T-cell (primary cell): Measurements from ENCODE around the gene APRT. TPM values are rescaled to one million over a fixed set of nuclear protein-coding genes. Genes with fewer than 3 reads are reported as not detected.

Source experiments
- ATAC-seq, 4 experiments: fragments of 200-7000 bp in 3 of 4; fragments of 150-1000 bp in 1 of 4; cut with Tn5 transposase; replicated peaks in 1 of 4; 1 replicate in 3 of 4; 2 replicates in 1 of 4; pipeline ENCODE4 v1.10.0; 2021; ENCODE audit warnings: moderate library complexity in 3 of 4, mild to moderate bottlenecking in 2 of 4, moderate number of reproducible peaks in 1 of 4
- CTCF ChIA-PET, 2 donors: fragments of 300-600 bp; sonication (Branson Sonifier 250); formaldehyde crosslinking; loops; one replicate each; lab custom pipeline; 2022; ENCODE audit warnings: antibody characterized with exemption in 2 of 2; lab: Charles Lee
- POLR2A ChIA-PET, 2 donors: fragments of 300-600 bp; sonication (Branson Sonifier 250); formaldehyde crosslinking; loops; one replicate each; lab custom pipeline; 2022; ENCODE audit warnings: antibody characterized with exemption in 2 of 2; lab: Charles Lee
- DNase-seq, 35 experiments: peaks; one replicate each; pipeline versions ENCODE4 v3.0.0 to v3.0.0-alpha.2; 2013 to 2023
- H3K27ac ChIP-seq: one replicate; pipeline ENCODE4 v1.5.1; 2013; ENCODE audit warnings: low read length
- H3K27me3 ChIP-seq, 2 experiments: replicated peaks in 1 of 2; 1 replicate in 1 of 2; 2 replicates in 1 of 2; pipeline versions ENCODE4 v1.6.1 to v1.7.0; 2013; ENCODE audit warnings: low read length in 1 of 2, mixed read lengths in 1 of 2; ENCODE audit not compliant: control insufficient read depth in 2 of 2, insufficient read depth in 2 of 2; ENCODE audit errors: extremely low read depth in 1 of 2
- H3K36me3 ChIP-seq, 2 donors: 1 replicate in 1 of 2; 2 replicates in 1 of 2; pipeline versions ENCODE4 v1.6.1 to v1.7.0; 2013; ENCODE audit warnings: low read length in 1 of 2; ENCODE audit not compliant: control insufficient read depth in 2 of 2, insufficient read depth in 1 of 2; ENCODE audit errors: extremely low read depth in 1 of 2
- H3K4me1 ChIP-seq, 2 experiments: 1 replicate in 1 of 2; 2 replicates in 1 of 2; pipeline versions ENCODE4 v1.6.1 to v1.7.0; 2013; ENCODE audit warnings: low read length in 2 of 2, mixed read lengths in 1 of 2; ENCODE audit not compliant: insufficient read depth in 2 of 2, control insufficient read depth in 1 of 2; ENCODE audit errors: extremely low read depth in 1 of 2
- H3K4me3 ChIP-seq, 2 donors: 1 replicate in 1 of 2; 2 replicates in 1 of 2; pipeline versions ENCODE4 v1.5.1 to v1.7.0; 2013; ENCODE audit warnings: mild to moderate bottlenecking in 2 of 2, low read length in 1 of 2, moderate library complexity in 1 of 2; ENCODE audit not compliant: control insufficient read depth in 1 of 2; ENCODE audit errors: extremely low read depth in 1 of 2
- H3K9me3 ChIP-seq: 2 replicates; pipeline ENCODE4 v1.7.0; 2013
- H3K27ac Mint-ChIP-seq, 2 donors: one replicate each; pipeline ENCODE4 v1.8.0; 2020 to 2021; ENCODE audit warnings: mild to moderate bottlenecking in 2 of 2, mixed read lengths in 2 of 2
- H3K27me3 Mint-ChIP-seq, 2 donors: one replicate each; pipeline ENCODE4 v1.8.0; 2021 to 2022; ENCODE audit warnings: mixed read lengths in 2 of 2
- H3K36me3 Mint-ChIP-seq: one replicate; pipeline ENCODE4 v1.8.0; 2021; ENCODE audit warnings: mixed read lengths
- H3K4me1 Mint-ChIP-seq, 3 donors: one replicate each; pipeline ENCODE4 v1.8.0; 2020 to 2022; ENCODE audit warnings: mixed read lengths in 3 of 3, mild to moderate bottlenecking in 1 of 3
- H3K4me3 Mint-ChIP-seq, 3 donors: one replicate each; pipeline ENCODE4 v1.8.0; 2020 to 2022; ENCODE audit warnings: mild to moderate bottlenecking in 3 of 3, mixed read lengths in 3 of 3, moderate library complexity in 3 of 3
- H3K9me3 Mint-ChIP-seq, 3 donors: one replicate each; pipeline ENCODE4 v1.8.0; 2020 to 2022; ENCODE audit warnings: mixed read lengths in 3 of 3
- WGBS: methylation state at CpG from one replicate; pipeline ENCODE4 v1.1.5; 2013; ENCODE audit warnings: missing lambda C conversion rate; ENCODE audit not compliant: insufficient coverage; 5-methylcytosine and 5-hydroxymethylcytosine counted together
- total RNA-seq, 35 experiments: library from RNA in 6 of 35; stranded (reverse) in 6 of 35; fragments of 120-200 nt in 1 of 35; gene quantifications; one replicate each; pipeline versions ENCODE4 v1.2.1 to v1.2.4 and lab custom pipeline; 2013 to 2026

Gene APRT
- total RNA-seq, 5 donors from 2014 or later (not counting 1 experiment from before 2014, with no cell fraction given): 166 to 245 (median 228) TPM

DNA sequence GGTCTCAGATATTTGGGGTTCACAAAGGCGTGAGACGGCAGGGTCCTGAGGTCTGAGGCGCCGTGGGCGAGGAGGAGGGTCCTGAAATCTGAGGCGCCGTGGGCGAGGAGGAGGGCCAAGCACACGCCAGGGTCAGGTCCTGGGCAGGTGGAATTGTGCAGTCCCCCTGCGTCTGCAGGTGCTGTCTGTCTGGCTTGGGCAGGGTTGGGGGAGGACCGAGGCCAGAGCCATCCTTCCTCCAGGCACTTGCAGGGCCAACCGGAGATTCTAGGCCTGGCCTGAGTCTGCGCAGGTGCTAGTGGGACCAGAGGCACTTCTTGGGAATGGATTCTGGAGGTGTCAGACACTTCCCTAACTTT lies 2.4 kb upstream of the APRT start:
- H3K9me3 ChIP-seq: no peaks in the 10 kb centered on the region
- ChIA-PET POLR2A (interaction anchor here in 1 of 2 donors (0.6 kb wide), 1 partner anchor 36 kb away, joined by 3 read pairs; no protein-coding TSS in a partner anchor), CTCF (no interaction called here)
- H3K36me3 ChIP-seq: peaks cover 3 to 7% of the 10 kb centered on the region in 2 donors
- H3K27ac Mint-ChIP-seq: no peak overlapping the region
- H3K27ac ChIP-seq: no peak overlapping the region
- no peak overlapping the region for H3K4me3 Mint-ChIP-seq
- WGBS: 92% methylated on average over 9 of the region's 13 CpGs
- H3K27me3 Mint-ChIP-seq: no peaks in the 10 kb centered on the region
- DNase-seq (no peak), ATAC-seq (no peak)
- H3K36me3 Mint-ChIP-seq: no peaks in the 10 kb centered on the region
- H3K4me1 Mint-ChIP-seq: peaks cover 11 to 23% (median 12%) of the 10 kb centered on the region in 3 donors
- no peak overlapping the region for H3K4me3 ChIP-seq
- no peaks in the 10 kb centered on the region for H3K9me3 Mint-ChIP-seq
- peaks cover 3 to 35% of the 10 kb centered on the region in 2 experiments for H3K4me1 ChIP-seq
- H3K27me3 ChIP-seq: no peaks in the 10 kb centered on the region

DNA sequence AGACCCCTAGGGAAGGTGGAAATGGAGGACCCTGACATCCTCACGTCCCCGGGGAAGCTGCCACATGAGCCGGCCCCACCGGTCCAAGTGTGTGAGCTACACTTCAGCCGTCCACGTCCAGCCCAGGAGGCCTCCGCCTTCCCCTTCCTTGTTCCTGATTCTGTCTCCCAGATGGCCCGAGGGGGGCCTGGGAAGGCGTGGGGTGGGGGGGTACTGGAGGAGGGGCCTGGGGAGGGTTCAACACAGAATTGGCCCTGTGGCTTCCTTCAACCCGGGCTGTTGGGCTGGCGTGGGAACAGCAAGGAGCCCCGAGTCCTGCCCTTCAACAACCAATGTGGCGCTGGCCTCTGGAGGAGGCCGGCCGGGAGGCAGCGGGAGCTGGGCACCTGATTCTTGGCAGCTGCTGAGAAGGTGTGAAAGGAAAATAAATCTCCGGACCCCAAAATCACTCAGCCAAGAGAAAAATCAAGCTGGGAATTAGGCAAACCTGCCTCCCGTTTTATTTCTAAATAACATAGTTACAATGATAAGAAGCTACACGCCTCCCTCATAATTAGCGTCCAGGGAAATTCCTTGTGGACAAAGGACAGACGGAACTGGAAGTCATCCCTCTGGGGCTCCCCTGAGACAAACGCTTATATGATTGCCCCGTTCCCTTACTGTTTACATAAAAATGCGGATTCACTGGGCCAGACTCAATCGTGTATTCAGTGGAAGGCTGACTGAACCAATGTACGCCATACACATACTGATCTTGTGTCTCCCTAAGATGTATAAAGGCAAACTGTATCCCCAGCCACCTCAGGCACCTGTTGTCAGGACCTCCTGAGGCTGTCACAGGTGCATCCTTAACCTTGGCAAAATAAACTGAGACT lies 1.8 kb upstream of the APRT start:
- Histone ChIP-seq H3K27ac (no peak overlapping the region), H3K4me3 (no peak overlapping the region), H3K9me3 (no peaks in the 10 kb centered on the region), H3K36me3 (peaks cover 3 to 10% of the 10 kb centered on the region in 2 donors), H3K27me3 (no peaks in the 10 kb centered on the region), H3K4me1 (peaks cover 3 to 35% of the 10 kb centered on the region in 2 experiments)
- POLR2A ChIA-PET: interaction anchor here in 1 of 2 donors (0.6 kb wide), 2 partner anchors 36 to 330 kb away, joined by 3 to 6 read pairs; no protein-coding TSS in a partner anchor
- Mint-ChIP-seq H3K27me3 (no peaks in the 10 kb centered on the region), H3K4me3 (peak overlapping the region in 2 of 3 donors; percentile 47 to 92), H3K4me1 (peaks cover 12 to 25% (median 13%) of the 10 kb centered on the region in 3 donors), H3K36me3 (no peaks in the 10 kb centered on the region), H3K9me3 (no peaks in the 10 kb centered on the region), H3K27ac (no peak overlapping the region)
- ATAC-seq (no peak), DNase-seq (no peak)
- WGBS: 85% methylated on average over 16 of the region's 26 CpGs
- CTCF ChIA-PET: no interaction called here

DNA sequence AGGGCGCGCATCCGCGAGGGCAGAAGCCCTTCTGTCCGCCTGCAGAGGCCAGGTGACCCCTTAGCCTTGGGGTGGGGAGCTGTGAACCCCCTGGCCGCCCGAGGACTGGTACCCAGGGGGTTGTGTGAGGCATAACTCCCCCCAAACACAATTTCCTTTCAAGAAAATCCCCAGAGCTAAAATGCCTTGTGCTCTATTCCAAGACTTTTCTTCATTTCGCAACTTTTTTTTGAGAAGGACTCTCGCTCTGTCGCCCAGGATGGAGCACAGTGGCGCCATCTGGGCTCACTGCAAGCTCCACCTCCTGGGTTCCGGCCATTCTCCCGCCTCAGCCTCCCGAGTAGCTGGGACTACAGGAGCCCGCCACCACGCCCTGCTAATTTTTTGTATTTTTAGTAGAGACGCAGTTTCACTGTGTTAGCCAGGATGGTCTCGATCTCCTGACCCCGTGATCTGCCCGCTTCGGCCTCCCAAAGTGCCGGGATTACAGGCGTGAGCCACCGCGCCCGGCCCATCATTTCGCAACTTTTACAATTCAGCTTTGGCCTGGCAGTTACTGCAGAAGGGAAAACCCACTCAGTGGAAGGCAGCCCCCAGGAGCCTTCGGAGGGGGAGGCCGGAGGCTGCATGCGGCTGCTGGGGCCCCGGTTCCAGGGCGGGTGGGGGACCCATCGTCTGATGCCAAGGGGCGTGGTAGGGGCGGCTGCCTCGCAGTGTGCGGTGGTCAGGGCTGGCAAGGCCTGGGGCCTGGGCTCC lies 963 bp upstream of the APRT start:
- H3K27ac Mint-ChIP-seq: peak overlapping the region; percentile 55 to 59
- peak overlapping the region; percentile 64 to 86 for H3K4me3 ChIP-seq
- H3K36me3 ChIP-seq: peaks cover 5 to 14% of the 10 kb centered on the region in 2 donors
- CTCF ChIA-PET: no interaction called here
- no peaks in the 10 kb centered on the region for H3K9me3 Mint-ChIP-seq
- WGBS: 75% methylated on average over 23 of the region's 37 CpGs
- peaks cover 12 to 25% (median 13%) of the 10 kb centered on the region in 3 donors for H3K4me1 Mint-ChIP-seq
- no peaks in the 10 kb centered on the region for H3K27me3 ChIP-seq
- H3K4me1 ChIP-seq: peaks cover 3 to 35% of the 10 kb centered on the region in 2 experiments
- no peaks in the 10 kb centered on the region for H3K9me3 ChIP-seq
- peak in 1 of 35 experiments; percentile 44 for DNase-seq
- POLR2A ChIA-PET: interaction anchor here in 1 of 2 donors (0.6 kb wide), 1 partner anchor 331 kb away, joined by 6 read pairs; no protein-coding TSS in a partner anchor
- H3K27ac ChIP-seq: peak overlapping the region; percentile 63
- H3K4me3 Mint-ChIP-seq: peak overlapping the region; percentile 75 to 92 (median 78)
- no peaks in the 10 kb centered on the region for H3K27me3 Mint-ChIP-seq
- H3K36me3 Mint-ChIP-seq: no peaks in the 10 kb centered on the region
- no peak for ATAC-seq

DNA sequence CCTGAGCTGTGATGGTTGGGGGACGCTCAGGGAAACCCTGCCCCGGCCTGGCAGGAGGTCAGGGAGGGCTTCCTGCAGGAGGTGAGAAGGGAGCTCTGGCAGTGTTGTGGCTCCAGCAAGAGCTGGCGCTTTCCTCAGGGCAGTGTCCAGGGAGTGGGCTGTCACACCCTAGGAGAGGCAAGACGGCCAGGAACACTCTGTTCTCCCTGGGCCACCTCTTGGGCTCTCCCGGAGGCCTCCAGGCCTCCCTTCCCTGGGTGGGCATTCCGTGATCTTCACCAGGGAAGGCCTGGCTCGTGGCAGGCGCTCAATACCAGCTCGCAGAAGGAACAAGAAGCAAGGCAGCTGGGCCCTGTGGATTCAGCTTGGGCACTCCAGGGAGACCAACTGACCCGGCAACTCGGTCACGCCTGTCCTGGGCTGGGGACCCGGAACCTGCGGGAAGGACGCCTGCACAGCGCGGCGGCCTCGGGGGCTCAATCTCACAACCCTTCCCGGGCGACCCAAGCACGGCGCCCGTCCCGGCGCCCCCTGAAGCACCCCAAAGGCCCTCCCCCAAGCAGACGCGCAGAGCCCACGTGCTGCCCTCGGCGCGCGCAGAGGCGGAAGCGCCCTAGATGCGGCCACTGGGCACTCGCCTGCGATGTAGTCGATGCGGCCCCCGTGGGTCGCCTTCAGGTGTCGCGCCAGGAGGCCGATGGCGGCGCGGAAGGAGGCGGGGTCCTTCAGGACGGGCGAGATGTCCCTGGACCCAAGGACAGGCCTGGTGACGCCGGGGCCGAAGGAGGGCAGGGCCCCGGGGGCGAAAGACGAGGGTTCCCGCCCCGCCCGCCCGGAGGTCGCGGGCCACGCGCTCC lies 588 bp downstream of the APRT start:
- POLR2A ChIA-PET: interaction anchor here in 1 of 2 donors (0.9 to 1.2 kb wide), 3 partner anchors 47 to 436 kb away, joined by 3 read pairs; no protein-coding TSS in a partner anchor
- Mint-ChIP-seq H3K27me3 (no peaks in the 10 kb centered on the region), H3K4me1 (peaks cover 12 to 25% (median 13%) of the 10 kb centered on the region in 3 donors), H3K4me3 (peak overlapping the region; percentile 86 to 92 (median 90)), H3K27ac (peak overlapping the region; percentile 78 to 89), H3K36me3 (no peaks in the 10 kb centered on the region), H3K9me3 (no peaks in the 10 kb centered on the region)
- no peaks in the 10 kb centered on the region for H3K9me3 ChIP-seq
- H3K27me3 ChIP-seq: no peaks in the 10 kb centered on the region
- DNase-seq (peak in 30 of 35 experiments; percentile 40 to 78 (median 54)), ATAC-seq (peak; percentile 61 to 66 (median 64))
- peak overlapping the region; percentile 60 for H3K27ac ChIP-seq
- H3K36me3 ChIP-seq: peaks cover 8 to 14% of the 10 kb centered on the region in 2 donors
- CTCF ChIA-PET: interaction anchor here in 1 of 2 donors (0.6 to 0.9 kb wide), 3 partner anchors 65 to 697 kb away, joined by 3 to 4 read pairs (median 3); partner anchors contain the start of gene SPG7
- peak overlapping the region; percentile 76 to 86 for H3K4me3 ChIP-seq
- H3K4me1 ChIP-seq: peaks cover 3 to 34% of the 10 kb centered on the region in 2 experiments
- 1% methylated on average over 60 of the region's 65 CpGs for WGBS

DNA sequence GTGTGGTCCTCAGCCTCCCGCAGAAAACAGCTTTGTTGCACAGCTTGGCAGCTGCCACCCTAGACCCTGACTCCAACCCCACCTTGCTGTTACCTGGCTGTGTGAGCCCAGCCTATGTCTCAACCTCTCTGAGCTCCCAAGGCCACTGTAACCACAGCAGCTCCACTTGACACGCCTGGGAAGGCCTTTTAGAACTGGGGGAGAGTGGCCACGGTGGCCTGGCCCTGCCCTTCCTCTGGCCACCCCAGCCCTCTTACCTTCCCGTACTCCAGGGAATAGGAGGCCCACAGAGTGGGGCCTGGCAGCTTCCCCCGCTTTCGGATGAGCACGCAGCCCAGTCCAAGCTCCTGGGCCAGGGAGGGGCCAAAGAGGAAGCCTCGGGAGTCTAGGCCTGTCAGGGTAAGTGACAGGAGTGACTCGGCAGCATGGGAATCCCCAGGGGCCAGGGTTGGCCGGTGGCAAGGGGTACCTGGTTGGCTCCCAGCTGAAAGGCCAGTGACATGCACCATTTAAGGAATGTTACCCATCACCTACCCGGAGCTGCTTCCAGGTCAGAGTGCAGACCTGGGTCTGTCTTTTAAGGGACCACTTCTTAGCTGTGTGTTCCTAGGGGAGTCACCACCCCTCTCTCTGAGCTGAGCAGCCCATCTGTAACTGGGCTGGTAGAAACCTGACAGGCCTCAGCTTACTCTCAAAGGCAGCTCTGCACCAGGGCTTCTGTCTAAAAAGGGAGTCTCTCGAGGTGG lies 1.4 kb downstream of the APRT start:
- WGBS: 36% methylated on average over 6 of the region's 12 CpGs
- ChIA-PET POLR2A (interaction anchor here (0.6 to 0.9 kb wide), 2 partner anchors 48 to 436 kb away, joined by 3 read pairs; no protein-coding TSS in a partner anchor), CTCF (interaction anchor here in 1 of 2 donors (0.9 kb wide), 1 partner anchor 357 kb away, joined by 4 read pairs; no protein-coding TSS in a partner anchor)
- H3K4me1 Mint-ChIP-seq: peaks cover 12 to 25% (median 13%) of the 10 kb centered on the region in 3 donors
- Histone ChIP-seq H3K4me1 (peaks cover 3 to 34% of the 10 kb centered on the region in 2 experiments), H3K36me3 (peaks cover 8 to 14% of the 10 kb centered on the region in 2 donors), H3K9me3 (no peaks in the 10 kb centered on the region), H3K4me3 (peak overlapping the region; percentile 76 to 86), H3K27me3 (no peaks in the 10 kb centered on the region), H3K27ac (peak overlapping the region; percentile 58)
- ATAC-seq (no peak), DNase-seq (no peak)
- H3K9me3 Mint-ChIP-seq: no peaks in the 10 kb centered on the region
- no peaks in the 10 kb centered on the region for H3K36me3 Mint-ChIP-seq
- peak overlapping the region; percentile 76 to 77 for H3K27ac Mint-ChIP-seq
- H3K27me3 Mint-ChIP-seq: no peaks in the 10 kb centered on the region
- H3K4me3 Mint-ChIP-seq: peak overlapping the region; percentile 86 to 92 (median 90)
